ENCODE data around the gene USP49.

DNA sequence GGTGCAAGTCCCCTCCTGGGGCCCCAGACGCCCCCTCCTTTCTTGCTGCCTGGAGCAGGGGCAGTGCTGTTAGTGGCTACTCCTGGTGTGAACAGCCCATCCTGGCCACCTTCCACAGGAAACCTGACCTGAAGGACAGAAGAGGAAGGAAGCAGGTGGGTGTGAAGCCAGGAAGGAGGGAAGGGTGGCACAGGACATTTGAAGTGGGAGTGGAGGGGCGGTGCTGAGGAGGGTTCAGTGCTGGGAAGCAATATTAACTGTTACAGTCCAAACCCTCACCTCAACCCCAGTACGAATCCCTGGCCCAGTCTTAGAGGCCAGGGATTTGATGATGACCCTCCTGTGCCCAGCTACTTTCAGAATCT lies 113.8 kb downstream of the USP49 start:
- TF ChIP-seq, protein P1, sequence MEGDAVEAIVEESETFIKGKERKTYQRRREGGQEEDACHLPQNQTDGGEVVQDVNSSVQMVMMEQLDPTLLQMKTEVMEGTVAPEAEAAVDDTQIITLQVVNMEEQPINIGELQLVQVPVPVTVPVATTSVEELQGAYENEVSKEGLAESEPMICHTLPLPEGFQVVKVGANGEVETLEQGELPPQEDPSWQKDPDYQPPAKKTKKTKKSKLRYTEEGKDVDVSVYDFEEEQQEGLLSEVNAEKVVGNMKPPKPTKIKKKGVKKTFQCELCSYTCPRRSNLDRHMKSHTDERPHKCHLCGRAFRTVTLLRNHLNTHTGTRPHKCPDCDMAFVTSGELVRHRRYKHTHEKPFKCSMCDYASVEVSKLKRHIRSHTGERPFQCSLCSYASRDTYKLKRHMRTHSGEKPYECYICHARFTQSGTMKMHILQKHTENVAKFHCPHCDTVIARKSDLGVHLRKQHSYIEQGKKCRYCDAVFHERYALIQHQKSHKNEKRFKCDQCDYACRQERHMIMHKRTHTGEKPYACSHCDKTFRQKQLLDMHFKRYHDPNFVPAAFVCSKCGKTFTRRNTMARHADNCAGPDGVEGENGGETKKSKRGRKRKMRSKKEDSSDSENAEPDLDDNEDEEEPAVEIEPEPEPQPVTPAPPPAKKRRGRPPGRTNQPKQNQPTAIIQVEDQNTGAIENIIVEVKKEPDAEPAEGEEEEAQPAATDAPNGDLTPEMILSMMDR (IDR thresholded peaks at IDR 0.05) = no peak
- no peak for TF ChIP-seq POLR2A (IDR thresholded peaks at IDR 0.05)

All from heart left ventricle (tissue), 13 donors.